NCI-H226 (cell line): ENCODE data around the gene PCDHB2.
"Not testable (repeated sequence)": the region's sequence is repeated elsewhere in the genome, so short reads cannot be mapped to it uniquely, and the experiment has no call there.

ENCODE experiments used
- DNase-seq: peaks from one replicate; pipeline ENCODE4 v3.0.0-alpha.2; 2015

PCDHB2 gene

GRCh38 chr5:141137346-141137745 lies 42.9 kb downstream of the PCDHB2 start:
- not testable (repeated sequence) for DNase-seq
